Testis (tissue), 5 donors: ENCODE data around the gene CBR3. TPM values are rescaled to one million over a fixed set of nuclear protein-coding genes. Genes with fewer than 3 reads are reported as not detected.

Experiments
- DNase-seq: peaks from one replicate; pipeline ENCODE4 v3.0.0-alpha.2; 2019
- H3K27ac ChIP-seq, 2 donors: fragments of 200-600 bp; sonication (generic); one replicate each; pipeline ENCODE4 v1.5.1; 2019
- H3K27me3 ChIP-seq: fragments of 200-600 bp; sonication (generic); one replicate; pipeline ENCODE4 v1.5.1; 2019
- H3K36me3 ChIP-seq: fragments of 200-600 bp; sonication (generic); one replicate; pipeline ENCODE4 v1.5.1; 2017; ENCODE audit warnings: low read depth; ENCODE audit errors: missing control alignments
- H3K4me1 ChIP-seq: fragments of 200-600 bp; sonication (generic); one replicate; pipeline ENCODE4 v1.5.1; 2019
- H3K4me3 ChIP-seq, 2 donors: fragments of 200-600 bp; sonication (generic); one replicate each; pipeline ENCODE4 v1.5.1; 2017 to 2019
- H3K9me3 ChIP-seq: fragments of 200-600 bp; sonication (generic); one replicate; pipeline ENCODE4 v1.5.1; 2017
- CTCF ChIP-seq, 3 experiments: fragments of 450-650 bp in 2 of 3; fragments of 200-600 bp in 1 of 3; sonication (generic) in 1 of 3; IDR thresholded peaks; one replicate each; pipeline ENCODE4 v1.5.1; 2016 to 2019; ENCODE audit warnings: antibody characterized with exemption in 3 of 3, mild to moderate bottlenecking in 2 of 3, moderate library complexity in 1 of 3
- POLR2A ChIP-seq: fragments of 450-650 bp; IDR thresholded peaks from one replicate; pipeline ENCODE4 v1.6.1; 2017; ENCODE audit warnings: antibody characterized with exemption, mild to moderate bottlenecking, moderate library complexity
- WGBS, 2 donors: methylation state at CpG; one replicate each; pipeline ENCODE4 v1.1.5; 2018; 5-methylcytosine and 5-hydroxymethylcytosine counted together
- intact Hi-C: fragments of 100-400 bp; cut with DNase I; formaldehyde crosslinking; loops from one replicate; pipeline ENCODE4 v1.15.1; 2023; ENCODE audit warnings: low total_unique reads
- long read RNA-seq, 2 donors: transcript quantifications; one replicate each; lab custom pipeline, GENCODE V29; 2026
- polyA plus RNA-seq: library from polyadenylated mRNA; stranded (reverse); fragments of 350-450 nt; fragmentation: Illumina TruSeq; extraction: RNeasy Lipid Tissue Mini Kit (QIAGEN cat#74804); gene quantifications from one replicate; pipeline ENCODE4 v1.2.3, GENCODE V29; 2014; ENCODE audit warnings: low read depth, low replicate concordance; ENCODE audit not compliant: insufficient read depth
- total RNA-seq, 2 donors: library from RNA; depleted of rRNA; stranded (reverse); fragments of >200 nt; gene quantifications; one replicate each; pipeline ENCODE4 v1.2.3, GENCODE V29; 2016

CBR3 gene
- total RNA-seq (10 to 100 TPM in 1 of 2 donors, 1 to 10 TPM in 1; 2.8 to 10.7 TPM), polyA plus RNA-seq (6.9 TPM)
- long read RNA-seq, donor 1, partial matches to known transcripts, result 0 of 3 reads
- long read RNA-seq, donor 1, other reads (novel, unspliced or antisense), result 0 of 3 reads
- long read RNA-seq, donor 2, partial matches to known transcripts, result 0 of 1 reads
- long read RNA-seq, donor 2, other reads (novel, unspliced or antisense), result 0 of 1 reads

GRCh38 chr21:36134803-36135390, at the start of gene CBR3:
TSS of gene CBR3 (plus strand) at chr21:36135079. CDS start at chr21:36135193, 114 bp downstream.
- intact Hi-C loops, result no loop called here
- H3K36me3 ChIP-seq, result no peaks in the 10 kb centered on the region
- peak within 1 kb of the TSS; percentile 62 to 76 for H3K4me3 ChIP-seq
- TF ChIP-seq POLR2A (no peak), CTCF (IDR thresholded peaks at IDR 0.05) (no peak)
- peak; percentile 70 for DNase-seq
- no peaks in the 10 kb centered on the region for H3K27me3 ChIP-seq
- H3K4me1 ChIP-seq, result peaks cover 8% of the 10 kb centered on the region
- peak within 1 kb of the TSS; percentile 85 to 86 for H3K27ac ChIP-seq
- H3K9me3 ChIP-seq, result no peaks in the 10 kb centered on the region
- 1% methylated on average over 19 of the region's 53 CpGs; no CpG with 5 or more reads in 1 of the 2 donors for WGBS, 2 donors

- TF ChIP-seq CTCF (IDR thresholded peaks at IDR 0.05), result no peak
- Histone ChIP-seq H3K9me3 (no peaks in the 10 kb centered on the region), H3K4me1 (no peaks in the 10 kb centered on the region), H3K27ac (no peak overlapping the region), H3K4me3 (no peak overlapping the region), H3K36me3 (no peaks in the 10 kb centered on the region), H3K27me3 (no peaks in the 10 kb centered on the region)
- 73 to 79% methylated on average over 6 of the region's 6 CpGs for WGBS, 2 donors
- DNase-seq, result no peak
- intact Hi-C loops, result no loop called here
These were observed 47.3 kb upstream of the CBR3 start for GRCh38 chr21:36087362-36088138.

- 93 to 95% methylated on average over 3 of the region's 3 CpGs for WGBS, 2 donors
- TF ChIP-seq CTCF (IDR thresholded peaks at IDR 0.05), result no peak
- TF ChIP-seq POLR2A, result no peak
These were observed 44.9 kb upstream of the CBR3 start for GRCh38 chr21:36089946-36090345.

GRCh38 chr21:36092681-36093080, 42.2 kb upstream of the CBR3 start:
- intact Hi-C loops, result no loop called here
- no peaks in the 10 kb centered on the region for H3K36me3 ChIP-seq
- no peak for TF ChIP-seq CTCF (IDR thresholded peaks at IDR 0.05)
- no peak for TF ChIP-seq POLR2A

More at GRCh38 chr21:36089946-36090345, 44.9 kb upstream of the CBR3 start:
- H3K36me3 ChIP-seq, result no peaks in the 10 kb centered on the region
- H3K4me1 ChIP-seq, result no peaks in the 10 kb centered on the region
- no peak overlapping the region for H3K27ac ChIP-seq
- H3K27me3 ChIP-seq, result no peaks in the 10 kb centered on the region
- no peak overlapping the region for H3K4me3 ChIP-seq
- no peak for DNase-seq
- intact Hi-C loops, result no loop called here
- H3K9me3 ChIP-seq, result no peaks in the 10 kb centered on the region

More at GRCh38 chr21:36092681-36093080, 42.2 kb upstream of the CBR3 start:
- no peak for DNase-seq
- Histone ChIP-seq H3K27me3 (no peaks in the 10 kb centered on the region), H3K27ac (no peak overlapping the region), H3K4me3 (no peak overlapping the region), H3K9me3 (no peaks in the 10 kb centered on the region), H3K4me1 (no peaks in the 10 kb centered on the region)
